Right lung (tissue), 5 donors: ENCODE results near the gene RABL6. TPM values are rescaled to one million over a fixed set of nuclear protein-coding genes. Genes with fewer than 3 reads are reported as not detected.
"Not testable (repeated sequence)": the region's sequence is repeated elsewhere in the genome, so short reads cannot be mapped to it uniquely, and the experiment has no call there.

Experiments
- DNase-seq, 2 donors: peaks; one replicate each; pipeline ENCODE4 v3.0.0-alpha.2; 2013
- polyA plus RNA-seq, 5 donors: library from polyadenylated mRNA; unstranded; fragments of 120-200 nt; gene quantifications; one replicate each; pipeline versions ENCODE4 v1.2.1 to v1.2.3, GENCODE V29; 2013; ENCODE audit warnings: inconsistent platforms in 1 of 5, low replicate concordance in 1 of 5; ENCODE audit not compliant: insufficient read length in 5 of 5, insufficient read depth in 1 of 5

RABL6 gene
- polyA plus RNA-seq, 5 donors: 46.3 to 79.6 (median 54.0) TPM

DNA sequence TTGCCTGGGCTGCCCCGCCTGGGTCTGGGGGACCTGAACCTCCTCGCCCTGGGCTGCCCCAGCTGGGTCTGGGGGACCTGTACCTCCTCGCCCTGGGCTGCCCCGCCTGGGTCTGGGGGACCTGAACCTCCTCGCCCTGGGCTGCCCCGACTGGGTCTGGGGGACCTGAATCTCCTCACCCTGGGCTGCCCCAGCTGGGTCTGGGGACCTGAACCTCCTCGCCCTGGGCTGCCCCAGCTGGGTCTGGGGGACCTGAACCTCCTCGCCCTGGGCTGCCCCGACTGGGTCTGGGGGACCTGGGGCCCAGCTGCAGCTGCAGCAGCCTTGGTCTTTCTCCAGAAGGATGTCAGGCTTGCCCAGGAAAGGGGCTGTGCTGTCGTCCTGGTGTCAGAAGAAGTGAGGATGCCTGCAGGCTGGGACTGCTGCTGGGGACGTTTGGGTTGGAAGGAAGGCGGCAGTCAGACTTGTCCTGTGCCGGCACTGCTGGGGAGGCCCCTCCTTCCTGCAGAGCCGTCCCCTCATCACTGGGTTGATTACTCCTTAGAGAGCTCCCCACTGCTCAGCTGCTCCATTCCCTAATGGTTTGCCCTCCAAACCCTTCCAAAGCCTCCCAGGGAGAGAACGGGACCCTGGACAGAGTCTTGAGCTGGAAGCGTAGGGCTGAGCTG is 25.8 kb downstream of the RABL6 start:
- not testable (repeated sequence) for DNase-seq

DNA sequence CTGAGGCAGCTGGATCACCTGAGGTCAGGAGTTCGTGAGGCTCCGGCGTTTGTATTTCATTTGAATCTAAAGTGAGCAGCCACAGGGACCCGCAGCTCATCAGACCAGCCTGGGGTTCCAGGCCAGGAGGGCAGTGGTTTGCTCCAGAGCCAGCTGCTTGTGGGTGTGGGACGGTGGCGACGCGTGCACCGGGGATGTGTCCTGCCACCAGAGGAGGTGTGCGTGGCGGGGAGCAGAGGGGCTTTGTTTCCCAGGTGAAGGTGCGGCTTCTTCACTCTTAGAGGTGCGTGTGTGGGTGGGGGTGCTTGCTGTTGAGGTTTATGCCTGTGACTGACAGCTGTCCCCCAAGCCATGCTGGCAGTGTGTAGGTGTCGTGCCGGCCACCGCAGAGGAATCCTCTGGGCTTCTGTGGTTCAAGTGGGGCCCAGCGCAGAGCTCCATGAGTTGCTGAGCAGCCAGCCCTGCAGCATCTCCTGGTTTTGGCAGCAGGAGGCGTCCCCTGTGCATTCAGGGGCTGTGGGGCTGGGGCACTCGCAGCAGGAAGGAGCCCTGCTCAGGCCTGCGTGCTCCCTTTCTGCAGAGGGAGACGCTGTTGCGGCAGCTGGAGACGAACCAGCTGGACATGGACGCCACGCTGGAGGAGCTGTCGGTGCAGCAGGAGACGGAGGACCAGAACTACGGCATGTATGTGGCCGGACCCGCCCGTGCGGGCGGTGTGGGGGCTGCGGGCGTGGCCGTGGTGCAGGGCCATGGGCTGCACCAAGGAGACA is 27.6 kb downstream of the RABL6 start:
- DNase-seq: no peak

DNA sequence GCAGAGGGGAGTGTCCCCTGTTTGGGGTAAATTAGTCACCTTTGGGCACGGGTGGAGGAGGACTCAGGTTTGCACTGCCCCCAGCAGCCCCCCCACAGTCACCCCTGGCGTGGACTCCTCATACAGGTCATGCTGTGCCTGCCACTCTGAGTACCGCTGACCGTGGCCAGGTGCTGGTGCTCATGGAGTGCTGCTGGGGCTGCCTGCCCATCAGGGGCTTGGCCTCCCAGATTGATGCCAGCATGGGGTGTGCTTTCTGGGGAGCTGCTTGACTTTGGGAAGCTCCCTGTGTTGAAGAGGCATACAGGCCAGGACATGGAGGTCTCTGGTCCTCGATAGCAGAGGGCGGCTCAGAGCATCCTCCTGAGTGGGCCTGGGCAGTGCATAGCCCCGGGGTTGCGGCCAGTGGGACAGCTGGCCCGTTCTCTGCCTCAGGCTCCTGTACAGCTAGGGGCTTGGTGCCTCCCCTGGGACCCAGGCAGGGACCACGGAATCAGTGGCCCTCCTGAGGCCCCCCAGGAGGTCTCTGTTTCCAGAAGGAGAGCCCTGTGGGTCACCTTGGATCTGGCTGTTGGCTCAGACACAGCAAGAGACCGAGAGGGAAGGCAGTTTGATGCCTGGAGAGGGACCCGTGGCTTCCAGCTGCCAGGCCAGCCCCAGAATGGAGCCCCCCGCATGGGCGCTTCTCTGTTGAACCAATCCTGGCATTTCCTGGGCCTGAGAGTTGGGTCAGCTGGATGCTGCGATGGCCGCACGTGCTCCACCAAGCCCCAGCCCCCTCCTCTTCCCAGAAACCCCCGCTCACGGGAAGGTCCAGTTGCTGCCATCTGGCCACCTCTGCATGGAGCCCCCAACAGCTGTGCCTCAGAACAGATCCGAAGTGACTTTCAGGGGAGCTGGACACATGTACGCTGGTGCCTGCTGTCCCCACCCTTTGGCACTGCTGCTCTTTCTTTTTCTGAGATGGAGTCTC is 28.5 kb downstream of the RABL6 start:
- no peak for DNase-seq

DNA sequence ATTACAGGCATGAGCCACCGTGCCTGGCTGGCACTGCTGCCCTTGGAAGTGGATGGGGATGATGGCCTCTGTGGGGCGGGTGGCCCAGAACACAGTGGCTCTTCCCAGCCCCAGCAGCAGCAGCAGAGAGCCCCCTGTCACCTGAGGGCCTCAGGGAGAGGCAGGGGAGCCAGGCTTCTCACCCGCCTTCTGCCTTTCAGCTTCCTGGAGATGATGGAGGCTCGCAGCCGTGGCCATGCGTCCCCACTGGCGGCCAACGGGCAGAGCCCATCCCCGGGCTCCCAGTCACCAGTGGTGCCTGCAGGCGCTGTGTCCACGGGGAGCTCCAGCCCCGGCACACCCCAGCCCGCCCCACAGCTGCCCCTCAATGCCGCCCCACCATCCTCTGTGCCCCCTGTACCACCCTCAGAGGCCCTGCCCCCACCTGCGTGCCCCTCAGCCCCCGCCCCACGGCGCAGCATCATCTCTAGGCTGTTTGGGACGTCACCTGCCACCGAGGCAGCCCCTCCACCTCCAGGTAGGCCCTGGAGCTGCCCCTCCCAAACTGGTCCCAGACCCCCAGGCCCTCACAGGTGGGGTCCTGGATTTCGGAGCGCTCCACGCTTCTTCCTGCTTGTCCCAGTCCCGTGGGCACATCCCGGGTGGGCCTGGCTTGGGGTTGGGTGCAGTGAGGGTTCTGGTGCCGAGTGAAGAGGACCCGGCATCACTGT is 29.6 kb downstream of the RABL6 start:
- DNase-seq: no peak

DNA sequence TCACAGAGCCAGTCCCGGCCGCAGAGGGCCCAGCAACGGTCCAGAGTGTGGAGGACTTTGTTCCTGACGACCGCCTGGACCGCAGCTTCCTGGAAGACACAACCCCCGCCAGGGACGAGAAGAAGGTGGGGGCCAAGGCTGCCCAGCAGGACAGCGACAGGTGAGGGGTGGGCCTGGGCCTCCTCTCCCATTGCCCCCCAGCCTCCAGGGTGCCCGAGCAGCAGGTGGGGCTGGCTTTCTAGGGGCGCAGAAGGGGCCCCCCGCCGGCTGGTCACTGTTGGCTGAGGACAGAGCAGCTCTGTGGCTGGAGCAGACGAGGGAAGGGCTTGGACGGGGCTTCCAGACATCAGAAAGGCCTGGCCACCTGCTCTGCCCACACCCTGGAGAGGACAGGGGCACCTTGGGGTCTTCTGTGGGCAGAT is 30.1 kb downstream of the RABL6 start:
- DNase-seq: not testable (repeated sequence)

DNA sequence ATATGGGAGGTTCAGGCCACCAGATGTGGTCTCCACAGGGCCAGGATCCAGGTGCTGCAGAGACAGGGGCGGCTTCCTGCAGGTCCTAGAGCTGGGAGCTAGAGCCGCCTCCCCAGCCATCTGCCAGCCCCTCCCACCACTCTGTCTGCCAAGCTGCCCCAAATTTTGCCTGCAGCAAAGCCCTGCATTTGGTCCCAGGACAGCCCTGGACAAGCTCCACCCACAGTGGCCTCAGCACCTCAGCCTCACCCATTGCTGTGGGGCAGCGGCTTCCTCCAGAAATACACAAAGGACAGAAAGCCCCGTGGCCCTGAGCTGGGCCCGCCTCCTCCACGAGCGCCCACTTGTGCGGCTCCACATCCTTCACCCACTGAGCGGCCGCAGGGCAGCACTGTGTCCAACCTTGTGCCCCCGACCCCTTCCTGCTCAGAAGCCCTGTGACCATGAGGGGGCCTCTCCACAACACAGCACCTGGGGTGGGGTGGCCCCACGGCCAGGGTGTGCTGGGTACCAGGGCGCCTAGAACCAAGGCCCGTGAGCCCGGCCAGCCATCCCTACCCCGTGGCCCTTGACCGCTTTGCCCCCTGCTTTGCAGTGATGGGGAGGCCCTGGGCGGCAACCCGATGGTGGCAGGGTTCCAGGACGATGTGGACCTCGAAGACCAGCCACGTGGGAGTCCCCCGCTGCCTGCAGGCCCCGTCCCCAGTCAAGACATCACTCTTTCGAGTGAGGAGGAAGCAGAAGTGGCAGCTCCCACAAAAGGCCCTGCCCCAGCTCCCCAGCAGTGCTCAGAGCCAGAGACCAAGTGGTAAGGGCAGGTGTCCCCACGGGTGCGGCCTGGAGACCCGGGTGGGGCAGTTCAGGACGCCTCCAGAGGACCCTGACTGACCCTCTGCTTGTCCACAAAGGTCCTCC is 30.8 kb downstream of the RABL6 start:
- no peak for DNase-seq

DNA sequence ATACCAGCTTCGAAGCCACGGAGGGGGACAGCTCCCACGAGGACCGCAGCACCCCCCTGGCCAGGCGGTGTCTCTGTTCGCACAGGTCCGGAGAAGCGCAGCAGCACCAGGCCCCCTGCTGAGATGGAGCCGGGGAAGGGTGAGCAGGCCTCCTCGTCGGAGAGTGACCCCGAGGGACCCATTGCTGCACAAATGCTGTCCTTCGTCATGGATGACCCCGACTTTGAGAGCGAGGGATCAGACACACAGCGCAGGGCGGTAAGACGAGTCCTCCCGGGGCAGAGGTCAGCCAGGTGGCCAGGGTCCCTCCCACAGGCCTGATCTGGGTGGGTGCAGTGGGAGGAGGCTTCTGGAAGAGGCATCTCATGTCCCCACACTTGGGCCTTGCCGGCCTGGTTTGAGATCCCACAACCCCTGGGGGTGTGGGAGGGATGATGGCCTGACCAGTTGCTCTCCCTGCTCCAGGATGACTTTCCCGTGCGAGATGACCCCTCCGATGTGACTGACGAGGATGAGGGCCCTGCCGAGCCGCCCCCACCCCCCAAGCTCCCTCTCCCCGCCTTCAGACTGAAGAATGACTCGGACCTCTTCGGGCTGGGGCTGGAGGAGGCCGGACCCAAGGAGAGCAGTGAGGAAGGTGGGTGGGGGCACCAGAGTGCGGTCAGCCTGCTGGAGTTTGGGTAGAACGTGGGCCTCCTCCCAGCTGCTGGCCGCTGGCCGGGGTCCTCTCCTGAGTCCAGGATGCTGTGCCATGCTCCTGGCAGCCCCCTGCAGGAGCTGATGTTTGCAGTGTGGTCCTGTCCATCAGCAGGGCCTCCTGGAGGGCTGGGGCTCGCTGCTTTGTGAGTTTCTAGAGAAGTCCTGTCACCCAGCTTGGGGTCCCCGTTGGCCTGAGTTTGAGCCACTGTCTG is 31.7 kb downstream of the RABL6 start:
- no peak for DNase-seq

DNA sequence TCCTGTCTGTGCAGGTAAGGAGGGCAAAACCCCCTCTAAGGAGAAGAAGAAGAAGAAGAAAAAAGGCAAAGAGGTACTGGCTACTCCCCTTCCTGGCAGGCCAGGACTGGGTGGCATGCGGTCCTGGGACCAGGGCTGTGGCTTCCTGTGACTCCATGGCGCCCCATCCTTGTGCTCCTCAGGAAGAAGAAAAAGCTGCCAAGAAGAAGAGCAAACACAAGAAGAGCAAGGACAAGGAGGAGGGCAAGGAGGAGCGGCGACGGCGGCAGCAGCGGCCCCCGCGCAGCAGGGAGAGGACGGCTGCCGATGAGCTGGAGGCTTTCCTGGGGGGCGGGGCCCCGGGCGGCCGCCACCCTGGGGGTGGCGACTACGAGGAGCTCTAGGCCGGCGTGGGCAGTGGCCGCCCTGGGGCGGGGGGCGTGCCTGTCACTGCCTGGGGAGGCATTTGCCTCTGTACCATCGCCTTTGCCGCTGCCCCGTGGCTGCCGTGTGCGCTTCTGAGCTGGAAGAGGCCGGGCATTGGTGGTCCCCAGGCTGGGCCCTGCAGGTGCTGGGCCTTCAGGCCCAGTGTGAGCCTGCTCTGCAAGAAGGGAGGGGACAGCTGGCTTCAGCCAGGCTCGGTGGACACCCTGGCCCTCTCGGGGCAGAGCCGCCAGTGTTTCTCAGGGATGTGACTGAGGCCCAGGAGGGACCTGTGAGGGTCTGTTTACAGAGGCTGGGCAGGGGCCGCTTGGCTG is 32.6 kb downstream of the RABL6 start:
- no peak for DNase-seq

DNA sequence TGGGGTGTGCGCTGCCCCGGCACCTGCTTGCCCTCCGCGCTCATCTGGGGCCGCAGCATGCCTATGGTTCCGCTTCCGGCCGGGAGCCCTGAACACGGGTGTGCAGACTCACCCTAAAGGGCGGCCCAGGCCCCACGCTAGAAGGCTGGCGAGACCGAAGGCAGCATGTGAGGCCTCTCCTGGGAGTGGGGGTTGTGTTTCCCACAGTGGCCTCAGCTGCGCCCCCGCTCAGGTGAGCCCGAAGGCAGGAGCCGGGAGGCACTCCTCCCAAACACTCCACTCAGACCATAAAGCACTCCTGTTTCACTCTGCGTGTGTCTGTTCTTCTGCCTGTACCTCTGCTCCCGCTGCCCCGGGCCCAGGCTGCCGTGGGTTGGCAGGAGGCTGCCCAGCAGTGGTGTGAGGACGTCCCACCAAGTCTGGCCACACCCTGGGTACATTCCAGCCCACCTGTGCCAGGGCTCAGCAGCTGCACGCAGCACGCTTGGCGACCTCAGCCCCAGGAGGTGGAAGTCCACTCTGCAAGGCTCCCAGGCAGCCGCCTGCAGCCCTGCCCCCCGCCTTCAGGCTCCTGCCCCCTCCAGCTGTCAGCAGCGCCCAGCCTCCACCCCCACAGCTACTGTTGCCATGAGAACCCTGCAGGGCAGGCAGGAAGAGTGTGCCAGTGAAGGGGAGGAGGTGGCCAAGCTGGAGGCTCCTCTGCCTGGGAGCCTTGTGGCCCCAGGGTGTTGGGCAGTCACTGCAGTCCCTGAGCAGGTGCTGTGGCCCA is 33.3 kb downstream of the RABL6 start:
- no peak for DNase-seq

DNA sequence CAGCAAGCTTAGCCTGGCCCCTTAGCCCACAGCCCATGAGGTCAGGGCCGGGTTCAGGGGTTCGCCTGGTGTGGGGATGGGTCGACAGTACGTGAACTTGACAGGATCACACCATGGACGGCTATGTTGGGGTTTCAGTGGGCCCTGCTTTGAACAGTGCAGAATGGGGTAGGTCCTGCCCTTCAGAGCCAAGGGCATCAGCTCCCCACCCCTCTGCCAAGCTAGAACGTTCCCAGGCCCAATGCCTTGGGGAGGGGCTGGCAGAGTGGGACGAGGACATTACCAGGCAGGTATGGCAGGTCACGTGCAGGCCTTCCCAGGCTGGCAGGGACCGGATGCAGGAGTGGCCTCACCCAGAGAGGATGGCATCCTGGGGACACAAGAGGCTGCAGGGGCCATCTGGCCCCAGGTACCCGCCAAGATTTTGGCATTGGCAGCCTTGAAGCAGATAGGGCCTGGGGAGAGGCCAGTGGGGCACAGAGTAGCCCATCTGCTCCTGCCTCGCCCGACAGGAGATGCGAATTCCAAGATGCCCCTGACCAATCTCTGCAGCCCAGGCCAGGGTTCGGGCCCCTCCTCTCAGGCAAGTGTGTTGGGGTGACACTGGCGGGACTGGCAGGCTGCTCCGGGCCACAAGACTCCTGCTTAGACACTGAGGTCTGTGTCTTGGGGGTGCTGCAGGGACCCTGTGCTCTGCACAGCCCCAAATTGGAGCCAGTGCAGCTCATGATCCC is 34.1 kb downstream of the RABL6 start:
- DNase-seq: not testable (repeated sequence)

DNA sequence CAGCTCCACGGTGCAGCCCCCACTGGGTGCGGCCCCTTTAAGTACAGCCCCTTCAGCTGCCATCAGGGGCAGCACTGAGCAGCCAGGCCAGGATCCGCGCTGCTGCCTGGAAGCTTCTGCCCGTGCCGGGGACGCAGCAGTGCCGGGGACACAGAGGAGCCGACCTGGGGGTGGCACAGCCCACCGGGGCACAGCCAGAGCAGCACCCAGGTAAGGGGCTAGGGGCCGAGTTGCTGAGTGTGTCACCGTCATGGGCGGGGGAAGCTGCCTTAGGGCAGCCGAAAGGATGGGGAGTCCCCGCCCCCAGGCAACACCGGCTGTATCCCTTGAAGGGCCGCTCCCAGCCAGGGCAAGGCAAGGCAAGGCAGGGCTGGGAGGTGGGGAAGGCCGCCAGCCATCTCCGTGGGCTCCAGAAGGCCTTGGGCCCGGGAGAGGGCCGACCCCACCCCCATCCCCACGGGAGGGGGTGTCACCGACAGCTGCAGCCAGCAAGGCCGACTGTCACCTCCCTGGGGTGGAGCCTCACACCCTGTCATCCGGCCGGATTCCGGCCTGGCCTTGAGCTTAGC is 34.7 kb downstream of the RABL6 start, which contains the start of gene AJM1:
AJM1 (plus strand) TSS at position 99 of the 569 bp plus-strand sequence. CDS start 1,937 bp downstream, outside the sequence.
- peak in 1 of 2 donors; percentile 60 for DNase-seq

DNA sequence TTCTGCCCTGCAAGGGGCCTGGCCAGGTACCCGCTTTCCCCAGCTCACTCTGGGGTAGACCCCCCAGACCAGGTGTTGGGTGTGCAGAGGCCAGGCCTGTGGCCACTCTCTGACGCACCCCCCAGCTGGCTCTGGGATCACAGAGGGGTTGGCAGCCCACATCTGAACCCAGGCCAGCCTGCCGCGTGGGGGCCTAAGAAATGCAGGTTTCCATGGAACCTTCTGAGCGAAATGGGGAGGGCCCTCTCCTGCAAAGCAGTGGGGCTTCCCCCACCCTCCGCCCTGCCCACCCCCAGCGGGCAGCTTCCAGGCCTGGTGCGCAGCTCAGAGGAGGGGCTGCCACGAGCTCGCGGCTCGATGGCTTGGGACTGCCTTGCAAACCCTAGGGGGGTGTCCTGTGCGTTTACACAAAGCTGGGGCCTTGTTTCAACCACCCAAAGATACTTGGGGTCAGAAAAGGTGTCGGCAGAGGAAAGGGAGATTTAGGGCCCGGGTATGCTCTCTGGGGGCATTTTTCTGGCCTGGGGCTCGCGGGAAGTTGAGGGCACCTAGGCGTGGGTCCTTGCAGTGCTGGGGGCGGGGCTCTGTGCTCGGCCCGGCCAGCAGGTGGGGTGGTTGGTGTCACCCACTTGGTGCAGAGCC is 35.5 kb downstream of the RABL6 start:
- DNase-seq: not testable (repeated sequence)

DNA sequence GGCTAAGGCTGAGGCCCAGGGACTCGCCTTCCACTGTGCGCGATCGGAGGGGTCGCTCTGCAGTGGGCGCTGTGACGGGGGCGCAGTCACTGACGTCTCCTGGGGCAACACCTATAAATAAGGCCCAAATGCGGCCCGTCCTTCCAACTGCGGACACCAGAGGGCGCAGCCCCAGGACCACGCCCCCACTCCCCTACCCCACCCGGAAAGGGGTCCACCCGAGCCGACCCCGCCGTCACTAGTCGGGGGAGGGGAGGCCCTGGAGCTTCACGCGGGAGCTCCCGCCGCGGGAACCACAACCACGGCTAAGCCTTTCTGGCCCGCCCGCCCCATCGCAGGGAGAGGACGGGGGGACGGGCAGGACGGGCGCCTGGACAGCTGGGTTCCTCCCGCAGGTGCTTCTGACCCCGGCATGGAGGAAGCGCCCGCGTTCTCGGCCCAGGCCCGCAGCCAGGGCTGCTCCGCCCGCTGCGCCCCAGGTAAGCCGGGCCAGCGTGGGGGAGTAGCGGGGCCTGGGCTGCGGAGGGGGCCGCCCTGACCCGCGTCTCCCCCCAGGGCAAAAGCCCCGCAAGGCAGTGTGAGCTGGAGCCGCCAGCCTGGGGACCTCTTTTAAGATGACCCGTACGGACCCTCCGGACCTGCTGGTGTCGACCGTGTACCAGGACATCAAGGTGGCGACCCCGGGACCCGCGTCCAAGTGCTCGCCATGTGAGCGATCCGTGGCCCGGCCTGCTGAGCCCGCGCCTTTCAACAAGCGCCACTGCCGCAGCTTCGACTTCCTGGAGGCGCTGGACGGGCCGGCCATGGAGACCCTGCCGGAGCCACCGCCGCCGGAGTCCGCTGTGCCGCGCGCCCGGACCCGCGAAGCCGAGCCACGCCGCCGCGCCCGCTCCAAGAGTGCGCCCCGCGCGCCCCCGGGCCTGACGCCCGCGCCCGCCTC is 36.3 kb downstream of the RABL6 start:
- not testable (repeated sequence) for DNase-seq

DNA sequence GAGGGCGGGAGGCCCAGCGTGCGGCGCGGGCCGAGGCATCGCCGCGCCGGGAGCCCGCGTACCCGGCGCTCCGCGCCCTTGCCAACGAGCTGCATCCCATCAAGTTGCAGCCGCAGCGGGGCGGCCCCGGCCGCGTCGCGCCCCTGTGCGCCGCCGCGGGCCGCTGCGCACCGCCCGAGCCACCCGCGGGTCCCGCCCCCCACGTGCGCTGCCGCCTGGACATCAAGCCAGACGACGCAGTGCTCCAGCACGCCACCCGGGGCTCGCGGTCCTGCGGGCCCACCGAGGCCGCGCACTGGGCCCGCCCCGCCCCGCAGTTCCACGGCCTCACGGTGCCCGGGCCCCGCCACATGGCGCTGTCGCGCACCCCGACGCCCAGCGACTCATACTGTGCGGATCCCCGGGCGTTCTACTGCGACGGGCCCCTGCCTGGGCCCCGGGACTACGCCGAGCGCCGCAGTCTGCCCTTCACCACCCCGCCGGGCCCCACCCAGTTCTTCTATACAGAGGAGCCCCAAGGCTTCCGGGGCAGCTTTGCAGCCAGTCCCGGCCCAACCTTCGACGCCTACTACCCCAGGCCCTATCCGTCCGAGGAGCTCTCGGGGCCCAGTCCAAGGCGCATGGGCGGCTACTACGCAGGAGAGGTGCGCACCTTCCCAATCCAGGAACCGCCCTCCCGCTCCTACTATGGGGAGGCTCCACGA is 37.2 kb downstream of the RABL6 start:
- DNase-seq: no peak
